GM10248 (cell line): ENCODE measurements around the gene NDRG4.

Experiments used
- CTCF ChIA-PET: fragments of 300-600 bp; sonication (Branson Sonifier 250); formaldehyde crosslinking; extraction: SDS; loops from one replicate; lab custom pipeline; 2021; ENCODE audit warnings: antibody characterized with exemption; lab: Yijun Ruan, JAX
- POLR2A ChIA-PET: fragments of 350-650 bp; sonication (Branson Sonifier 250); formaldehyde crosslinking; extraction: SDS; loops from one replicate; lab custom pipeline; 2020; ENCODE audit warnings: antibody characterized with exemption; lab: Yijun Ruan, JAX
- DNase-seq: peaks from one replicate; pipeline ENCODE4 v3.0.0; 2012; ENCODE audit errors: extremely low spot score
- CTCF ChIP-seq: IDR thresholded peaks from 2 replicates; pipeline ENCODE4 v1.5.1; 2012; ENCODE audit warnings: mild to moderate bottlenecking, low read depth; ENCODE audit errors: extremely low read depth, missing control alignments, control extremely low read depth

NDRG4 gene

GRCh38 chr16:58454856-58455255 is 45.1 kb upstream of the NDRG4 start:
- no peak for TF ChIP-seq CTCF
- ChIA-PET CTCF (interaction anchor here (1.1 to 2.1 kb wide), 7 partner anchors 11 to 599 kb away, joined by 3 to 13 read pairs (median 3); no protein-coding TSS in a partner anchor), POLR2A (no interaction called here)
- DNase-seq = no peak

- POLR2A ChIA-PET = no interaction called here
- no peak for TF ChIP-seq CTCF
- CTCF ChIA-PET = interaction anchor here (1.1 to 2.1 kb wide), 3 partner anchors 12 to 600 kb away, joined by 3 to 13 read pairs (median 4); no protein-coding TSS in a partner anchor
Observed at GRCh38 chr16:58455750-58456149, 44.2 kb upstream of the NDRG4 start.

GRCh38 chr16:58456193-58456592 is 43.8 kb upstream of the NDRG4 start:
- CTCF ChIA-PET = interaction anchor here (1.5 to 2.1 kb wide), 3 partner anchors 13 to 300 kb away, joined by 3 to 13 read pairs (median 4); no protein-coding TSS in a partner anchor

More at GRCh38 chr16:58455750-58456149, 44.2 kb upstream of the NDRG4 start:
- DNase-seq = no peak

GRCh38 chr16:58458606-58459343 is 41.2 kb upstream of the NDRG4 start:
- no peak for TF ChIP-seq CTCF
- CTCF ChIA-PET = interaction anchor here (0.7 kb wide), 1 partner anchor 9 kb away, joined by 3 read pairs; no protein-coding TSS in a partner anchor
- POLR2A ChIA-PET = no interaction called here
- DNase-seq = no peak

More at GRCh38 chr16:58456193-58456592, 43.8 kb upstream of the NDRG4 start:
- DNase-seq = no peak
- POLR2A ChIA-PET = no interaction called here
- TF ChIP-seq CTCF = no peak

- POLR2A ChIA-PET = no interaction called here
- CTCF ChIA-PET = interaction anchor here (0.7 to 0.8 kb wide), 2 partner anchors 9 to 35 kb away, joined by 3 read pairs; no protein-coding TSS in a partner anchor
- DNase-seq = no peak
Observed at GRCh38 chr16:58459344-58460218, 40.4 kb upstream of the NDRG4 start.

More at GRCh38 chr16:58459344-58460218, 40.4 kb upstream of the NDRG4 start:
- no peak for TF ChIP-seq CTCF
